NCI-H146 treated with DMSO at 0.1 percent for 48 hours (cell line): Measurements from ENCODE around the gene BNIP3.
"Not testable (repeated sequence)": the region's sequence is repeated elsewhere in the genome, so short reads cannot be mapped to it uniquely, and the experiment has no call there.

ENCODE experiments used
- DNase-seq: peaks from one replicate; lab custom pipeline; 2025; ENCODE audit not compliant: unreplicated experiment; lab: John Stamatoyannopoulos, UW

BNIP3 gene

DNA sequence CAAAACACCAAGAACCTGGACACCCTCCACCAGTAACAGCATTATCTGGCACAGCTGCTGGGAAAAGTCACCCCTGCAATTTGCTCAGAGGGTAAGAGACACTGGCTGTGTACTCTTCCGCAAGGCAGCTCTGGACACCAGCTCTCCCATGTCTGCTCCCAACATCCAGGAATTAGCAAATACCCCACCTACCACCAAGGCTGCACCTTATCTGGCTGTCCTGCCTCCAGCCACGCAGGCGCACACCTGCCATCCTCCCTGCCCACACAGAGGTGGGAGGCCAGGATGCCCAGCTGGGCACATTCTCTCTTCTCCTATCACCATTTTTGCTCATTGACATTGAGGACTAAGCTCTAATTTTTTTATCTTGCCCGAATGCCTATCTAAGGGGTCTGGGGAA lies 20.3 kb upstream of the BNIP3 start:
- no peak for DNase-seq

DNA sequence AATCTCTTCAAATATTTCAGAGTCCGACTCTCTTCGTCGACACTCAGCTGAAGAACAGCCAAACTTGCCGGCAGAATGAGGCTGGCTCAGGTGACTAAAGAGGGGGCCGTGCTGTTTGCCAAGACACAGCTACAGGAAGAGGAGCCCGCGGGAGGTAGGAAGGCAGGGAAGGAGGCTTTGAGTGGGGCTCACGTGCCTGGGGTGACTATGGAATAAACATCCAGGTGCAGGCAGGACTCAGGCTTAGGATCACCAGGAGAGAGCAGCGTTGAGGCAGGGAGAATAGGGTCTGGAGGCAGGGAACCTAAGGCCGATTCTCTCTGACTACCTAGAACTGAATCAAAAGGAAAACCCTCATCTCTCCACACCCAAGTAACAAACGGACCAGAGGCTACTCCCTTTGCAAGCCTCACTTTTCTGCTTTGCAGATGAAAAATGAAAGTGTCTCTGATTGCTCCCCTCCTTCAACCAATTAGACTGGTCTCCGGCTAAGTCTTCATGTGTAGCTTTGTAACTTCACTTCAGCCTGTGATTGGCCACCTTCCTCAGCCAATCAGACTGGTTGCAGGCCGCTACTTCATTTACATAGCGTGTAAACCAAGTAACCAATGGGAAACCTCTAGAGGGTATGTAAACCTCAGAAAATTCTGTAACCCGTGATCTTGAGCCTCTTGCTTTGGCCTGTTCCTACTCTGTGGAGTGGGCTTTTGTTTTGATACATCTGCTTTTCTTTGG lies 19.7 kb upstream of the BNIP3 start:
- DNase-seq, result no peak

DNA sequence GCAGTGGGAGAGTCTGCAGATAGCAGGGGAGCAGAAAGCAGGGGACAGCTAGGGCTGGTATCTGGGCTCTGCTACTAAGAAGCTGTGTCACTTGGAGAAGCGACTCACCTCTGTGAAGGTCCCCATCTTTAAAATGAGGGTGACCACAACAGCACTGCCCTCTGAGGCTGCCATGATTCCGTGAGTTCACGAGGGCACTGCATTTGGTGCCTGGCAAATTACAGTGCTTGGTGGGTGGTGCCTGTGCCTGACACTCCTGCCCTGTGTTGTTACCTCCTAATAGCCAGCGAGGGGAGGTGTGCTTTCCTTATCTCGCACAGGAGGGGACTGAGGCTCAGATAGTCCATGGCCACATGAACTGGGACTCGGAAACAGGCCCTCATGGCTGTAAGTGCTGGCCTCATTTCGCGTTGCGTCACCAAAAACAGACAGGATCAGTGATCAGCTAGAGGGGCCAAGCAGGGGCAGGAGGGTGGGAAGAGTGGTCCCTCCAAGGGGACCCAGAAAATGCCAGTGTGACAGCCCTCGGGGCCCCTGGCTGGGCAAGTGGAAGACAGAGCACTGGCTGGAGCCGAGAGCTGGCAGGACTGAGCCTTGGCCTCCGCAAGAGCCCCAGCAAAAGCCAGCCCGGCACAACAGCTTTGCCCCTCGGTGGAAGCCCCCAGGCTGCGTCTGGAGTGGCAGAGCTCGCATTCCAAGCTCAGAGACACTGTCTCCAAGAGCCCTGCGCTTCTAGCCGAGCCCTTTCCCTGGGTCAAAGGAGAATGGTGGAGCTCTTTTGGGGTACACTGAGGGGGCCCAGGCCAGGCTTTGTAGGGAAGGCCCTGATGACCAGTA lies 17.3 kb upstream of the BNIP3 start:
- no peak for DNase-seq

DNA sequence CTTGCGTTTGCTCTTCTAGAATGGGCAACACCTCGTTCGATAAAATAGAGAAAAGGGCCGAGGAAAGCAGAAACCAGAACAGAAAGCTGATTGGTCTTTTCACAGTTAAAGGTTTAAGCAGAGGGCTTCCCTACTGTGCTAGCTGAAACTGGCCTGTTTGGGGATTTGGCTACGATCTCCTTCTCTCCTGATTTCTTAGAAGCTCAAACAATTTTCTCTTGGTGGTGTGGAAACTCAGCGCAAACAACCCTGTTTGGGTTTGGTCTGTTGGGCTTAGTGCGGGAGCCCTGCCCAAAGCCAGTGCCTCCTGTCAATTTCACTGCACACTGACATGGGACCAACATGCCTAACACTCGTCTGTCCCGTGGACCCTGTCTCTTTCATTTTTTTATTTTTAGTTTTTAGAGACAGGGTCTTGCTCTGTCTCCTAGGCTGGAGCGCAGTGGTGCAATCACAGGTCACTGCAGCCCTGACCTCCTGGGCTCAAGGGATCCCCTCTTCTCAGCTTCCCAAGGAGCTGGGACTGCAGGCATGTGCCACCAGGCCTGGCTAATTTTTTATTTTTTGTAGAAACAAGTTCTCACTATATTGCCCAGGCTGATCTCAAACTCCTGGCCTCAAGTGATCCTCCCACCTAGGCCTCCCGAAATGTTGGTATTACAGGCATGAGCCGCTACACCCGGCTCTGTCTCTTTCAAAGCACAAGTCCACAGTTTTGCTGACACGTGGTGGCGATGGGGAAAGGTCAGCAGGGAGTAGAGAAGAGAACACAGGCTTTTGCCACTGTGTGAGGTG lies 16.5 kb upstream of the BNIP3 start:
- DNase-seq, result no peak

DNA sequence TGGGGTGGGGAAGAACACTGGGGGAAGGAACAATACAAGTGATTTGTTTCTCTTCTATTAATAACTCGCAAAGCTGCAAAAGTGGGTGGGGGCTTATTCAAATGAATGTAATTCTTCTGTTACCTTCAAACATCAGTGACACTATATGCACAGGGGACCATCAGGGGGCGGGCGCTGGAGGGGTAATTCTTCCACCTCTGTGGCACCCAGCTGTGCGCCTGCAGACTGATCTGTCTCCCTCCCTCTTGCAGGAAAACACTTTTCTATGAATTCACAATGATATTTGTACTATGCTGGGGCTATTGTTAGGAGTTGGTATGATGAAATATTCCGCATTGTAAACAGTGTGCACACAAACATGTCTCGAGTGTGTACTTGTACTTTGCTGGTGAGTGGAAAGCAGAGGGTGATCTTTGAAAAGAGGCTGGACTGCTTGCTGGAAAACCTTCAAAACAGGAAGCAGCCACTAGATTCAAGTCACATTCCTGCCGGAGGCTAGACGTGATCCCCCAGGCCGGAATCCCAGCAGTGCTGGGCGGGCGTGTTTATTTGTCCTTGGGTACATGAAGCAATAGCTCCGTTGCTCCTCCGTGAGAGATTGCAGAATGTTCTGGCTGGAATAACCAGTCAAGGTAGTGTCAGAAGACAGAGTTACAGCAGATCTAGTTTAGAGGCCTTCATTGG lies 15.8 kb upstream of the BNIP3 start:
- DNase-seq, result peak; percentile 30

DNA sequence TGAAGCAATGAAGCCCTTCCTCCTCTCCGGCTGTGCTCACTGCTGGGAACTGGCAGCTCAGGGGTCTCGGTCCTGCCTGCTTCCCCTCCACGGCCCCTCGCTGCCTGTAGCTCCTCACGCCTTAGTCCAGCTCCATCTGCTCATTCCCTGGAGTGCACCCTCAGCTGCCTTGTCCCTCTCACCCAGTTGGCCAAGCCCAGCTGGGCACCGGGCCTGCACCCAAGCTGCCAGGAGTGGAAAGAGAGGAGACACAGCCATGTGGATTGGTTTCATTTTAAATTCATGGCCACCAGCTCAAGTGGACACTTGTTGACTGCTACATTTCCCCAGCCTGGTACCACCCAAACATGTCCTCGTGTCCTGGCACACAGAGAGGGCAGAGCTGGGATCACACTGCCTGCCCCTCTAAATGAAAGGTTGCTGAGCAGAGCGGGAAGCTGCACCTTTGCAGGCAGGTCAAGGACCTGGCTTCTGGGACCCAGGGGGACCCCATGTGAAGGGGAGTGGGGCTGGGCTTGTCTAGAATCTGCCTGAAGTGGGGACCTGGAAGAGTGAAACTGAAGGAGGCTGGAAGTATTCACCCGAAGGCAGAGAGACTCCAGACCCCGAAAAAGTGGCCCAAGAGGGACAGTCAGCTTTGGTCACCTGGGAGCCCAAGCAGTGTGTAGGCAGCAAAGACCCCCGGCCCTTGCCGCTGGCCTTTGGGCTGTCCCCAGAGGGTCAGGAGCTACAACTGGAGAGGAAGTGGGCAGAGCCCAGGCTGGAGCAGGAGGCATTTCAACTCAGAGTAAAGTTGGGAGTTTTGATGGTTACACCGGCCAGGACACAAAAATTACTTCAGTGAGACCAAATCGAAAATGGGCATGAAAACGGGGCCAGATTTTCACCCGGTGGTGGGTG lies 15.0 kb upstream of the BNIP3 start:
- no peak for DNase-seq

DNA sequence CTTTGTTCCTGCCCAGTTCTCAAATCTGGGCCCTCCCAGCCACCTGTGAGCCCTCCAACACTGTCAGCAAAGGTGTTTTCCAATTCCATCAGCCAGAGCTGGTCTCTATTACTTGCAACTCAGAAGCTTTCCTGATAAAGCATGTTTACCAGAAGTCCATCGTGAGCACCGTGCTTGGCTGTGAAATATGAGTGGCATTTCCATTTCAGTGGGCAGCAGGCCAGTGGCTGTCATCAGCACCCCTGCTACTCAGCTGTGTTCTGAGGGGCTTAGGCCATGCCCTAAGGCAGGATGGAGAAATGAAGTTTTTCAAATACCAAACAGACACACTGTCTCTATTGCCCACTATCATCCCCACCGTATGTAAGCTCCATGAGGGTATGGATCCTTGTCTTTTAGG lies 12.7 kb upstream of the BNIP3 start:
- no peak for DNase-seq

DNA sequence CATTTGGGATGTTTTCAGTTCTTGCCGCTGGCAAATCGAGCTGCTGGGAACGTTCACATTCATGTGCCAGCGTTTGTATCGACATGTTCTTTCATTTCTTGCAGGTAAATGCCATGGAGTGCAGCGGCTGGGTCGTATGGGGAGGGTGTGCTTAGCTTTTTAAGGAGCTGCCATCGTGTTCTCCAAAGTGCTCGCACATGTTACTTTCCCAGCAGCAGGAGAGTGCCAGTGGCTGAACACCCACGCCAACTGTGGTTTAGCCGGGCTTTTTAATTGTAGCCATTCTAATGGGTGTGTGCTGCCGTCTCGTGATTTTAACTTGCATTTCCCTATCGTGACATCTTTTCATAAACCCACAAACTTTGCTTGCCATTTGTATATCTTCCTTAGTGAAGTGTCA lies 11.6 kb upstream of the BNIP3 start:
- DNase-seq, result no peak

DNA sequence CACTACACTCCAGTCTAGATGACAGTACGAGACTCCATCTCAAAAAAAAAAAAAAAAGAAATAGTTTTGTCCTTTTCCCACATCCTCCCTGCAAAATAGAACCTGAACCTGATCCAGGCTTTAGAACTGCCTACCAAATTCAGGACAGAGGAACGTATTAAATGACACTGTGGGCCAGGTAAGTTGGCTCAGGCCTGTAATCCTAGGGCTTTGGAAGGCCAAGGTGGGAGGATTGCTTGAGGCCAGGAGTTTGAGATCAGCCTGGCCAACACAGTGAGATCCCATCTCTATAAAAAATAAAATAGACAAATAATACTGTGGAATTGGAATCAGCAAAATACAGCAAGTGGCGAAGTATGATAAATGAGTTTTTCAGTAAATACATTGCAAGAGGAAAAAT lies 10.0 kb upstream of the BNIP3 start:
- no peak for DNase-seq

DNA sequence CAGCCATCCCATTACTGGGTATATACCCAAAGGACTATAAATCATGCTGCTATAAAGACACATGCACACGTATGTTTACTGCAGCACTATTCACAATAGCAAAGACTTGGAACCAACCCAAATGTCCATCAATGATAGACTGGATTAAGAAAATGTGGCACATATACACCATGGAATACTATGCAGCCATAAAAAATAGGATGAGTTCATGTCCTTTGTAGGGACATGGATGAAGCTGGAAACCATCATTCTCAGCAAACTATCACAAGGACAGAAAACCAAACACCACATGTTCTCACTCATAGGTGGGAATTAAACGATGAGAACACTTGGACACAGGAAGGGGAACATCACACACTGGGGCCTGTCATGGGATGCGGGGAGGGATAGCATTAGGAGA lies 6.1 kb upstream of the BNIP3 start:
- not testable (repeated sequence) for DNase-seq

DNA sequence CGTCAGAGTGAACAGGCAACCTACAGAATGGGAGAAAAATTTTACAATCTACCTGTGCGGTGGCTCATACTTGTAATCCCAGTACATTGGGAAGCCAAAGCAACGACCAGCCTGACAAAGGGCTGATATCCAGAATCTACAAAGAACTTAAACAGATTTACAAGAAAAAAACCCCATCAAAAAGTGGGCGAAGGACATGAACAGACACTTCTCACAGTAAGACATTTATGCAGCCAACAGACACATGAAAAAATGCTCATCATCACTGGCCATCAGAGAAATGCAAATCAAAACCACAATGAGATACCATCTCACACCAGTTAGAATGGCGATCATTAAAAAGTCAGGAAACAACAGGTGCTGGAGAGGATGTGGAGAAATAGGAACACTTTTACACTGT lies 5.6 kb upstream of the BNIP3 start:
- DNase-seq, result not testable (repeated sequence)

DNA sequence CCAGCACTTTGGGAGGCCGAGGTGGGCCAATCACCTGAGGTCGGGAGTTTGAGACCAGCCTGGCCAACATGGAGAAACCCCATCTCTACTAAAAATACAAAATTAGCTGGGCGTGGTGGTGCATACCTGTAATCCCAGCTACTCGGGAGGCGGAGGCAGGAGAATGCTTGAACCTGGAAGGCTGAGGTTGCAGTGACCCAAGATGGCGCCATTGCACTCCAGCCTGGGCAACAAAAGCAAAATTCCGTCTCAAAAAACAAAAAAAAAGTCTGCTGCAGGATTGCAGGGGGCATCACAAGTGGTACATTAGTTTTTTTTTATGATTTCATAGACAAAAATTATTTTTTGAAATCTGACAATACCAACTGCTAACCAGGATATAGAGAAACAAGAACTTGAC lies 5.1 kb upstream of the BNIP3 start:
- DNase-seq, result not testable (repeated sequence)

DNA sequence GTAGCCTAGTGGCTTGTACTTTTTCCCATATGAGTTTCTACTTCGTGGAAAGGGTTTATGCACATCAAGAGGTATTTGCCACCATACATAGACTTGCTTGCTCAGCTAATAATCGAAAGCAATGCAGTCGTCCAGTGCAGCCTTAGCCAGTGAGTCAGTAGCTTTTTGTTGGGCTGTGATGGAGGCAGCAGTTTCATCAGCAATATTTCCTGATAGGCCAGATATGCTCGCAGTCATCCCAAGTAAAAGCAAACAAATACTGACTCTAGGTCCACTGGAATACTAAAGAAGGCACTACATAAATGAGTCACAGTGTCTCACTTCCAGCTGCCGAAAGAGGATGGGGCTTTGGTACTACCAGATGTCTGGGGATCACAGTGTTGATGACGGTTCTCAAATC lies 2.1 kb upstream of the BNIP3 start:
- DNase-seq, result no peak

DNA sequence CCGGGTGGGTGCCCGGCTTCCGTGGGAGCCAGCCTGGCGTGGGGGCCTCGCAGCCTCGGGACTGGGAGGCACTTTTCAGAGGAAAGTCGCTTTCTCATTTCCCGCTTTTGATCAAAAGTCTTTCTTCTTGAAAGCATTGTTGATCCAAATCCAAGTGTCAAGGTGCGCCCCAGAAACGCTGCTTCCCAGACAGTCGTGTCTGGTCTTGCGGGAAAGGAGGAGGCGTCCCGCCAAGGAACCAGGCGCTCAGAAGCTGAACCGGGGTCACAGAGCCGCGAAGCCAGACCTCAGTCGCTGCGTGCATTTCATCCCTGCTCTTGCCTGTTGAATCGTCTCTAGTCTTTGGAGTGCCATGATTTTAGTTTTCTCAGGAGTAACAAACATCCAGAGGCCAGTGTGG lies 1.1 kb upstream of the BNIP3 start:
- no peak for DNase-seq

DNA sequence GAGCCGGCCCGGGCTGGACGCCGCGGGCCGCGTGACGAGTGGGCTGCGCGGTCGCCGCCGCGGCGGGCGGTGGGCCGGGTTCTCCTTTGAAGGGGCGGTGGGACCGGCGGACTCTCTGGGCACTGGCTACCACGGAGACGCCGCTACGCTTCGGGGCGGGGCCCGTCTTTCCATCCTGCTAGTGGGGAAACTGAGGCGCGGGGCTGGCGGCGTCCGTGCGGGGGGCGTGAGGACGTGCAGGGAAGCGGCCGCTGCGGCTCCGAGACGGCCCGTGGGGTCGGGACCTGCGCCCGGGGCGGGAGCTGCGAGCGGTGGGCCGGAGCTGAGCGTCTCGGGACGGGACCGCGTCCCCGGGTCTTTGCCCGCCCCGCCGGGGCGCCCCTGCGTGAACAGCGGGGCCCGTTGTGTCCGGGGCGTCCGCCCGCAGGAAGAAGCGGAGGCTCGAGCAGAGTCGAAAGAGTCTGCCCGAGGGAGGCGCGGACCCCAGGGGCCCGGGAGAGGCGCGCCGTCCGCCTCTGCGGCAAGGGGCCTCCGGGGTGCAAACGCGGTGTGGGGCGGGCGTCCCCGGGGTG lies 548 bp upstream of the BNIP3 start:
- DNase-seq, result no peak

DNA sequence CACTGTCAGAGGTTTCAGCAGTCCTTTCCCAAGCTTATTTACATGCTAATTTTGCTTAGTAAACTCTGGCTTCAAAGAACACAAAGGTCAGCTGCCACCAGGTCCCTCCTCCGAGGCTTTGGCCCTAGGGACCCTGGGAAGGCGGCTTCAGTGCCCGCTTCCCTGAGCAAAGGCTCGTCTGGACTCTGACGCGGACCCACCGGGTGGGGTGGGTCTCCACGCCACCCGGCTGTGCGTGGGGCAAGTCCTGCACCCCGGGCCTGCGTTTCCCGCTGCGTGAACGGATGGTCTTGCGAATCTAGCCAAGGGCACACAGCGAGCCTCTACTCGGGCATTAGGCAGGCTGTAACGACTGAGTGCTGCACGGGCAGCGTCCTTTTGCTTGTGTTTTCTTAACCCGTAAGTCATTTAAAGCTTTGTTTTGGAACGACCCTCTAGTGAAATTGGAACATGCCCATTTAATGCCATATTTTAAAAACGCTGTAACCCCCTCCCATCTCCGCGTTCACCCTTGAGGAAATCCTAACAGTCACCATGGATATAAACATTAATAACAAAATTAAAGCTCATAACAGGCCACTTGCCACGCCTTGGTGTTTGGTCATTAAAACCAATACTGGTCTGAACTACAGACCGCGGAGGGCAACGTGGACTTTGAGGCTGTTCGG lies 828 bp downstream of the BNIP3 start:
- peak; percentile 23 for DNase-seq

DNA sequence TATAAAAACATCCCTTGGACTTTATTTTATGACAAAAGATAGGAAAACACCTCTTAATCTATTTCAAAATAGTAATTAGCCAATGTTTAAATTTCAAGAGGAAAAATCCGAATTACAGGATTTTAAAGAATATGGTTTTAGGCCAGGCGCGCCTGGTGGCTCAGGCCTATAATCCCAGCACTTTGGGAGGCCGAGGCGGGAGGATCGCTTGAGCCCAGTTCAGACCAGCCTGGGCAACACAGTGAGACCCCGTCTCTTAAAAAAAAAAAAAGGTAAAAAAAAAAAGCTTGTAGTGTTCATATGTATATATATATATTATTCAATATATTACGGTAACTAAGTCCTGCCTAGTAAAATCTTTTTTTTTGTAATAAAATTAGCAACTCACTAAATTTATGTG lies 1.4 kb downstream of the BNIP3 start:
- DNase-seq, result no peak

DNA sequence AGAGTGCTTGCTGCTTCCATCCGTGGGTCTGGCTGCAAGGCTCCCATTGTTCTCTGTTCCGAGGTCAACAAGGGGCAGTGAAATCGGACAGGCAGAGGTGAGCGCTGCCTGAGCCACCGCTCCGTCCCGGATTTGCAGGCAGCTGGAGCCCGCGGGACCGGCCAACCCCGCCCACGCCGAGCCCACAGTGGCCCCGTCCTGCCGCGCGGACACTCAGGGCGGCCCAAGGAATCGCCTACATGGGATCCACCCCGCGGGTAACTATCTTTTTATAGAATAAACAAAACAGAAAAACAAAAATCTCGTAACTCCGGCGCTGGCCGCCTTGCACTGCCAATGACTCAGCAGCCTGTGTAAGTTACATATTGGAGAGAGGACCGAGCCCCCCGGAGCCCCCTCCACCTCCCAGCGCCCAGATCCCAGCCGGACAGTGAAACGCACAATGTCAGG lies 1.9 kb downstream of the BNIP3 start:
- no peak for DNase-seq

DNA sequence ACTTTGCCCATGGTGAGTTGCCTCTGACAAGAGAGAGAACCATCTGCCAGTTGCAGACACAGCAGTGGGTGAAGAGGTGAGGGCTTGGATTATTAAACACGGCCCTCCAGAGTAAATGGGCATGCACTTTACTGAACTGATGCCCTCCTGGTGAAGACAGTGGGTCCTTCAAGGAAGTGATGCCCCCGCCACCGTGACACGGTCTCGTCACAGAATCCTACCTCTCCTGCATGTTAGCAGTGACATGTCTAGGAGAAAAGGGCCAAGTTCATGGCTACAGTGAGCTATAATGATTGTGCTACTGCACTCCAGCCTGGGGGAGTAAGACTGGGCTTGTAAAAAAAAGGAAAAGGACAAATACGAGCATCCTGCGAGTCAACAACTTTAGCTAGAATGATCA lies 2.4 kb downstream of the BNIP3 start:
- no peak for DNase-seq
